SU-DHL-6 (cell line): Measurements from ENCODE around the gene RNF214.
"Not testable (repeated sequence)": the region's sequence is repeated elsewhere in the genome, so short reads cannot be mapped to it uniquely, and the experiment has no call there.

Experiments used
- H2AFZ ChIP-seq: fragments of 200-600 bp; sonication (generic); 2 replicates; pipeline ENCODE4 v1.6.1; 2014; ENCODE audit warnings: low read depth, mild to moderate bottlenecking, moderate library complexity, mixed read lengths, antibody characterized with exemption, low read length; ENCODE audit not compliant: severe bottlenecking
- H3F3A ChIP-seq: fragments of 200-600 bp; shearing (Covaris generic); 2 replicates; pipeline ENCODE4 v1.6.0; 2016; ENCODE audit warnings: antibody characterized with exemption, mild to moderate bottlenecking; ENCODE audit not compliant: insufficient read depth
- H3K27ac ChIP-seq: fragments of 200-600 bp; sonication (generic); 2 replicates; pipeline ENCODE4 v1.5.1; 2016; ENCODE audit warnings: low read depth, mild to moderate bottlenecking, low read length, moderate library complexity, mixed read lengths
- H3K27me3 ChIP-seq: fragments of 200-600 bp; sonication (generic), shearing (Covaris generic); 2 replicates; pipeline ENCODE4 v1.6.0; 2014; ENCODE audit warnings: mild to moderate bottlenecking, low read length
- H3K36me3 ChIP-seq: fragments of 200-600 bp; sonication (generic); 2 replicates; pipeline ENCODE4 v1.6.1; 2014; ENCODE audit warnings: mild to moderate bottlenecking, low read length, mixed read lengths
- H3K4me2 ChIP-seq: fragments of 300-600, 200-600 bp; shearing (Covaris generic), sonication (generic); 2 replicates; pipeline ENCODE4 v1.6.0; 2014; ENCODE audit warnings: low read length, low read depth, mild to moderate bottlenecking; ENCODE audit not compliant: poor library complexity, severe bottlenecking
- H3K4me3 ChIP-seq: fragments of 200-600 bp; sonication (generic); 2 replicates; pipeline ENCODE4 v1.5.1; 2014; ENCODE audit warnings: antibody characterized with exemption, low read length, mild to moderate bottlenecking, mixed read lengths; ENCODE audit not compliant: insufficient read depth, poor library complexity, severe bottlenecking
- H3K79me2 ChIP-seq: fragments of 200-600 bp; sonication (generic); 2 replicates; pipeline ENCODE4 v1.6.1; 2014; ENCODE audit warnings: mild to moderate bottlenecking, low read length, moderate library complexity; ENCODE audit not compliant: insufficient read depth
- H3K9ac ChIP-seq: fragments of 200-600 bp; sonication (generic); 2 replicates; pipeline ENCODE4 v1.7.0; 2014; ENCODE audit warnings: mild to moderate bottlenecking, low read length
- H3K9me2 ChIP-seq: fragments of 200-600 bp; sonication (generic); replicated peaks from 2 replicates; pipeline ENCODE4 v1.6.1; 2014; ENCODE audit warnings: low read length; ENCODE audit not compliant: insufficient read depth
- H3K9me3 ChIP-seq: fragments of 200-600 bp; sonication (generic); 2 replicates; pipeline ENCODE4 v1.6.1; 2014; ENCODE audit warnings: low read length, mixed read lengths; ENCODE audit not compliant: insufficient read depth
- H4K20me1 ChIP-seq: fragments of 200-600 bp; sonication (generic); 2 replicates; pipeline ENCODE4 v1.6.1; 2014; ENCODE audit warnings: low read depth, mild to moderate bottlenecking, antibody characterized with exemption, low read length, moderate library complexity, mixed read lengths
- CTCF ChIP-seq: fragments of 200-600 bp; sonication (generic); IDR thresholded peaks from one replicate; pipeline ENCODE4 v1.5.1; 2017; ENCODE audit warnings: antibody characterized with exemption, mild to moderate bottlenecking, low read length, moderate library complexity; ENCODE audit not compliant: insufficient read depth, poor library complexity, severe bottlenecking
- EZH2phosphoT487 ChIP-seq: fragments of 200-600 bp; sonication (generic), shearing (Covaris generic); conservative IDR thresholded peaks from 2 replicates; pipeline ENCODE4 v1.6.1; 2018; ENCODE audit warnings: mild to moderate bottlenecking, antibody characterized with exemption, low read length, moderate library complexity, mixed read lengths

RNF214 gene

GRCh38 chr11:117232092-117232878 is at the start of gene RNF214:
RNF214 (plus strand) TSS chr11:117232671; CDS start chr11:117234273, 1,602 bp downstream.
- H3K9me3 ChIP-seq, result no peaks in the 10 kb centered on the region
- peak within 1 kb of the TSS; percentile 95 for H3K9ac ChIP-seq
- H3K4me3 ChIP-seq, result peak within 1 kb of the TSS; percentile 99
- no peaks in the 10 kb centered on the region for H4K20me1 ChIP-seq
- H3K27ac ChIP-seq, result peak within 1 kb of the TSS; percentile 81
- H3K4me2 ChIP-seq, result peak within 1 kb of the TSS; percentile 98
- TF ChIP-seq CTCF, result peak; percentile 84
- no peak for TF ChIP-seq EZH2phosphoT487
- peaks cover 14% of the 10 kb centered on the region; the same call in 1 of the 2 replicates for H3F3A ChIP-seq
- H2AFZ ChIP-seq, result peak within 1 kb of the TSS; percentile 95
- H3K9me2 ChIP-seq, result no peaks in the 10 kb centered on the region
- no peaks in the 10 kb centered on the region for H3K27me3 ChIP-seq
- no peaks in the 10 kb centered on the region; the same call in 1 of the 2 replicates for H3K36me3 ChIP-seq
- peaks cover 38% of the 10 kb centered on the region for H3K79me2 ChIP-seq

DNA sequence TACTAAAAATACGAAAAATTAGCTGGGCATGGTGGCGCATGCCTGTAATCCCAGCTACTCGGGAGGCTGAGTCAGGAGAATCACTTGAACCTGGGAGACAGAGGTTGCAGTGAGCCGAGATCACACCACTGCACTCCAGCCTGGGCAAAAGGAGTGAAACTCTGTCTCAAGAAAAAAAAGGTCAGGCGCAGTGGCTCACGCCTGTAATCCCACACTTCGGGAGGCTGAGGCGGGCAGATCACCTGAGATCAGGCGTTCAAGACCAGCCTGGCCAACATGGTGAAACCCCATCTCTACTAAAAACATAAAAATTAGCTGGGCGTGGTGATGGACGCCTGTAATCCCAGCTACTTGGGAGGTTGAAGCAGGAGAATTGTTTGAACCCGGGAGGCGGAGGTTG is 49.3 kb upstream of the RNF214 start:
- H3K4me2 ChIP-seq, H3K4me3 ChIP-seq, H3F3A ChIP-seq, H4K20me1 ChIP-seq, H2AFZ ChIP-seq, H3K9me2 ChIP-seq, H3K36me3 ChIP-seq, H3K9me3 ChIP-seq, H3K79me2 ChIP-seq, H3K9ac ChIP-seq, H3K27ac ChIP-seq, H3K27me3 ChIP-seq: not testable (repeated sequence)

DNA sequence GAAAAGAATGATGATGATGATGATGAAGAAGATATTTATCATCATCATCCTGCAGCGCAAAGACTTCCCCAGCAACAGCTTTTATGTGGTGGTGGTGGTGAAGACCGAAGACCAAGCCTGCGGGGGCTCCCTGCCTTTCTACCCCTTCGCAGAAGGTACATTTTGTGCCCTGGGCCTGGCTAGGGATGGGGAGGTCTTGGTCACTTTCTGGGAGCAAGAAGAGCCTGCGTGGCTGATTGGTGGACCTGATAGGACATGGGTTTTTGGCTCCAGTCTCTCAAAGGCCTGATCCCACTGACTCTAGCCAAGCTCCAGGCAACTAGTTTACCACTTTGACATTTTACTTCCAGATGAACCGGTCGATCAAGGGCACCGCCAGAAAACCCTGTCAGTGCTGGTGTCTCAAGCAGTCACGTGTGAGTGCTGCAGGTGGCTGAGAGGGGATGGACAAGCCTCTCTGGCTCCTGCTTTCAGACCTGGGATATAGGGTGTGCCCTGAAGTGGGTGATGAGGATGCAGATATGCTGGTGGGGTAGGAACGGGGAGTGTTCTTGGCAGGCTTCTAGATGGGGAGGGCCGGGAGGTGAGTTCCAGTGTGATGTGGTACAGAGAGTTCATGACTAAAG is 48.6 kb upstream of the RNF214 start:
- Histone ChIP-seq H3K9me2 (no peaks in the 10 kb centered on the region), H3K36me3 (no peaks in the 10 kb centered on the region), H2AFZ (no peak overlapping the region), H3K27me3 (no peaks in the 10 kb centered on the region), H3K4me3 (no peak overlapping the region), H3K79me2 (no peaks in the 10 kb centered on the region), H4K20me1 (no peaks in the 10 kb centered on the region), H3K4me2 (no peak overlapping the region), H3F3A (no peaks in the 10 kb centered on the region; the same call in 1 of the 2 replicates), H3K9ac (no peak overlapping the region), H3K9me3 (no peaks in the 10 kb centered on the region), H3K27ac (no peak overlapping the region)
- TF ChIP-seq CTCF, result no peak

DNA sequence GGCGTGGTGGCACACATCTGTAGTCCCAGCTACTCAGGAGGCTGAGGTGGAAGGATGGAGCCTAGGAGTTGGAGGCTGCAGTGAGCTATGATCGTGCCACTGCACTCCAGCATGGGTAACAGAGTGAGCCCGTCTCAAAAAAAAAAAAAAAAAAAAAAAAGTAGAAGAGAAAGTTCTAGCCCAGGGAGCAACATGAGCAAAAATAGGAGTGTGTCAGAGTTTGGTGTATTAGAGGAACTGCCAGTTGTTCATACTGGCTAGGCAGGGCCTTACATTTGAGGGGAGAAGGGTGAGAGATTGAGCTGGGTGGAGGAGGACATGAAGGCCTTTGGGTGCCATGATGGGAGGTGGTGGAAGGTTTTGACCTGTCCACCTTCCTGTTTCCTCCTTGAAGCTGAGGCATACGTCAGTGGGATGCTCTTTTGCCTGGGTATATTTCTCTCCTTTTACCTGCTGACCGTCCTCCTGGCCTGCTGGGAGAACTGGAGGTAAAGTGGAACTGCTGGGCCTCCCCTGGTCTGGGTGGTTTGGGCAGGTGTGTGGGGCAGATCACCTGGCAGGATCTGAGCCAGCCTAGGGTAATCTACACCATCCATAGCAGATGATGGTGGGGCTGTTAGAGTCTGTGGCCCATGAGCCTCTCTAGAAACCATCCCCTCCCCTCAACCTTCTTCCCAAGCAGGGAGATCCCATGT is 46.6 kb upstream of the RNF214 start:
- H3K36me3 ChIP-seq, result no peaks in the 10 kb centered on the region
- H3K9me2 ChIP-seq, result no peaks in the 10 kb centered on the region
- H3K4me3 ChIP-seq, result no peak overlapping the region
- TF ChIP-seq EZH2phosphoT487 (no peak), CTCF (no peak)
- H3F3A ChIP-seq, result no peaks in the 10 kb centered on the region; the same call in 1 of the 2 replicates
- no peaks in the 10 kb centered on the region for H4K20me1 ChIP-seq
- no peak overlapping the region for H3K4me2 ChIP-seq
- no peaks in the 10 kb centered on the region for H3K79me2 ChIP-seq
- 0 out of 2 replicates have a peak overlapping the region, but pooled peaks have one; percentile 18 for H3K27ac ChIP-seq
- no peak overlapping the region for H2AFZ ChIP-seq
- H3K27me3 ChIP-seq, result no peaks in the 10 kb centered on the region
- 0 out of 2 replicates have a peak overlapping the region, but pooled peaks have one; percentile 3 for H3K9ac ChIP-seq
- H3K9me3 ChIP-seq, result no peaks in the 10 kb centered on the region
